MG63 (cell line): Measurements from ENCODE around the gene C6orf47. TPM values are rescaled to one million over a fixed set of nuclear protein-coding genes. Genes with fewer than 3 reads are reported as not detected.
"Not testable (repeated sequence)": the region's sequence is repeated elsewhere in the genome, so short reads cannot be mapped to it uniquely, and the experiment has no call there.

Experiments used
- DNase-seq: peaks from one replicate; pipeline ENCODE4 v3.0.0-alpha.2; 2020
- H3K27me3 ChIP-seq: fragments of 250-450 bp; sonication (Bioruptor Pico); 2 replicates; pipeline ENCODE4 v1.5.1; 2020; ENCODE audit warnings: mild to moderate bottlenecking, moderate library complexity
- H3K36me3 ChIP-seq: fragments of 250-450 bp; sonication (Bioruptor Pico); 2 replicates; pipeline ENCODE4 v1.5.1; 2020; ENCODE audit warnings: mild to moderate bottlenecking, moderate library complexity
- H3K4me3 ChIP-seq: fragments of 250-450 bp; sonication (Bioruptor Pico); 2 replicates; pipeline ENCODE4 v1.5.1; 2020; ENCODE audit warnings: mild to moderate bottlenecking, moderate library complexity
- H3K9me3 ChIP-seq: fragments of 250-450 bp; sonication (Bioruptor Pico); 2 replicates; pipeline ENCODE4 v1.5.1; 2020; ENCODE audit warnings: mild to moderate bottlenecking, moderate library complexity
- total RNA-seq: library from RNA; depleted of rRNA; stranded (reverse); fragments of >200 nt; shearing (Covaris generic); gene quantifications from 2 replicates; pipeline ENCODE4 v1.2.3, GENCODE V29; 2014; ENCODE audit warnings: low replicate concordance; rRNA removed

Gene C6orf47
- total RNA-seq = 5.9 and 6.5 TPM in 2 replicates

GRCh38 chr6:31660381-31661261, at the start of gene C6orf47:
C6orf47 (minus strand) TSS chr6:31660778; CDS start chr6:31659947, 831 bp downstream.
- H3K9me3 ChIP-seq = no peaks in the 10 kb centered on the region
- H3K27me3 ChIP-seq = no peaks in the 10 kb centered on the region
- H3K36me3 ChIP-seq = peaks cover 12% of the 10 kb centered on the region
- H3K4me3 ChIP-seq = peak within 1 kb of the TSS; percentile 63
- peak; percentile 76 for DNase-seq

GRCh38 chr6:31709157-31709556, 48.6 kb upstream of the C6orf47 start:
- not testable (repeated sequence) for H3K27me3 ChIP-seq, DNase-seq, H3K9me3 ChIP-seq, H3K36me3 ChIP-seq, H3K4me3 ChIP-seq

GRCh38 chr6:31708224-31708623, 47.6 kb upstream of the C6orf47 start:
- Histone ChIP-seq H3K27me3 (no peaks in the 10 kb centered on the region), H3K4me3 (no peak overlapping the region), H3K36me3 (no peaks in the 10 kb centered on the region), H3K9me3 (no peaks in the 10 kb centered on the region)
- DNase-seq = no peak

- Histone ChIP-seq H3K9me3 (no peaks in the 10 kb centered on the region), H3K27me3 (no peaks in the 10 kb centered on the region), H3K4me3 (no peak overlapping the region), H3K36me3 (no peaks in the 10 kb centered on the region)
- no peak for DNase-seq
Observed at GRCh38 chr6:31707701-31708100, 47.1 kb upstream of the C6orf47 start.

GRCh38 chr6:31706599-31706998, 46.0 kb upstream of the C6orf47 start, which contains the start of gene LY6G6F:
LY6G6F (plus strand) TSS chr6:31706866; CDS start chr6:31706907, 41 bp downstream.
- Histone ChIP-seq H3K4me3 (no peak within 1 kb of the TSS), H3K9me3 (no peaks in the 10 kb centered on the region), H3K36me3 (no peaks in the 10 kb centered on the region), H3K27me3 (no peaks in the 10 kb centered on the region)
- no peak for DNase-seq

- no peaks in the 10 kb centered on the region for H3K36me3 ChIP-seq
- H3K9me3 ChIP-seq = no peaks in the 10 kb centered on the region
- H3K27me3 ChIP-seq = no peaks in the 10 kb centered on the region
- H3K4me3 ChIP-seq = no peak overlapping the region
- DNase-seq = no peak
Observed at GRCh38 chr6:31705931-31706330, 45.4 kb upstream of the C6orf47 start.

GRCh38 chr6:31702819-31703716, 42.5 kb upstream of the C6orf47 start, which contains the start of gene ABHD16A:
ABHD16A (minus strand) TSS chr6:31703324; CDS start chr6:31703281, 43 bp downstream.
- H3K4me3 ChIP-seq = peak within 1 kb of the TSS; percentile 91
- peak; percentile 96 for DNase-seq
- no peaks in the 10 kb centered on the region for H3K36me3 ChIP-seq
- no peaks in the 10 kb centered on the region for H3K27me3 ChIP-seq
- no peaks in the 10 kb centered on the region for H3K9me3 ChIP-seq

- peak overlapping the region; percentile 91 for H3K4me3 ChIP-seq
- peak; percentile 4 for DNase-seq
- H3K9me3 ChIP-seq = no peaks in the 10 kb centered on the region
- H3K36me3 ChIP-seq = no peaks in the 10 kb centered on the region
- H3K27me3 ChIP-seq = no peaks in the 10 kb centered on the region
Observed at GRCh38 chr6:31702405-31702818, 41.8 kb upstream of the C6orf47 start.

GRCh38 chr6:31701666-31702404, 41.3 kb upstream of the C6orf47 start:
- no peaks in the 10 kb centered on the region for H3K27me3 ChIP-seq
- H3K9me3 ChIP-seq = no peaks in the 10 kb centered on the region
- no peaks in the 10 kb centered on the region for H3K36me3 ChIP-seq
- H3K4me3 ChIP-seq = peak overlapping the region; percentile 91
- no peak for DNase-seq

- no peaks in the 10 kb centered on the region for H3K36me3 ChIP-seq
- no peak for DNase-seq
- no peak overlapping the region for H3K4me3 ChIP-seq
- no peaks in the 10 kb centered on the region for H3K9me3 ChIP-seq
- H3K27me3 ChIP-seq = no peaks in the 10 kb centered on the region
Observed at GRCh38 chr6:31700740-31701401, 40.3 kb upstream of the C6orf47 start.

GRCh38 chr6:31697555-31697954, 37.0 kb upstream of the C6orf47 start:
- no peak overlapping the region for H3K4me3 ChIP-seq
- DNase-seq = peak; percentile 9
- H3K27me3 ChIP-seq = no peaks in the 10 kb centered on the region
- no peaks in the 10 kb centered on the region for H3K9me3 ChIP-seq
- H3K36me3 ChIP-seq = no peaks in the 10 kb centered on the region

- DNase-seq = no peak
- H3K36me3 ChIP-seq = no peaks in the 10 kb centered on the region
- H3K9me3 ChIP-seq = no peaks in the 10 kb centered on the region
- no peak overlapping the region for H3K4me3 ChIP-seq
- no peaks in the 10 kb centered on the region for H3K27me3 ChIP-seq
Observed at GRCh38 chr6:31693535-31693934, 33.0 kb upstream of the C6orf47 start.

- Histone ChIP-seq H3K4me3 (no peak overlapping the region), H3K27me3 (no peaks in the 10 kb centered on the region), H3K9me3 (no peaks in the 10 kb centered on the region), H3K36me3 (no peaks in the 10 kb centered on the region)
- DNase-seq = no peak
Observed at GRCh38 chr6:31692886-31693285, 32.3 kb upstream of the C6orf47 start.

- DNase-seq = no peak
- Histone ChIP-seq H3K4me3 (no peak overlapping the region), H3K27me3 (no peaks in the 10 kb centered on the region), H3K36me3 (no peaks in the 10 kb centered on the region), H3K9me3 (no peaks in the 10 kb centered on the region)
Observed at GRCh38 chr6:31692353-31692752, 31.8 kb upstream of the C6orf47 start.

GRCh38 chr6:31691564-31692108, 31.1 kb upstream of the C6orf47 start:
- DNase-seq = no peak
- H3K36me3 ChIP-seq = no peaks in the 10 kb centered on the region
- no peaks in the 10 kb centered on the region for H3K9me3 ChIP-seq
- H3K4me3 ChIP-seq = no peak overlapping the region
- H3K27me3 ChIP-seq = no peaks in the 10 kb centered on the region

- H3K9me3 ChIP-seq = no peaks in the 10 kb centered on the region
- H3K36me3 ChIP-seq = no peaks in the 10 kb centered on the region
- DNase-seq = no peak
- no peak overlapping the region for H3K4me3 ChIP-seq
- no peaks in the 10 kb centered on the region for H3K27me3 ChIP-seq
Observed at GRCh38 chr6:31691078-31691463, 30.5 kb upstream of the C6orf47 start.
